ENCODE results near the gene BPIFB6.

The BPIFB6 gene

GRCh38 chr20:33002087-33002808 lies 29.2 kb upstream of the BPIFB6 start:
- DNase-seq (ENCODE audit: low spot score), result no peak

GRCh38 chr20:33004141-33004751 lies 27.2 kb upstream of the BPIFB6 start, which contains the start of gene SUN5:
Gene SUN5, minus strand, starts transcription at chr20:33004433. Its CDS starts 93 bp downstream, at chr20:33004340.
- DNase-seq (ENCODE audit: low spot score), result no peak

- peak; percentile 62 for DNase-seq (ENCODE audit: low spot score)
Observed at GRCh38 chr20:33005132-33005566, 26.3 kb upstream of the BPIFB6 start.

- no peak for DNase-seq (ENCODE audit: low spot score)
Observed at GRCh38 chr20:33005908-33006775, 25.3 kb upstream of the BPIFB6 start.

GRCh38 chr20:33006776-33007375 lies 24.6 kb upstream of the BPIFB6 start:
- DNase-seq (ENCODE audit: low spot score), result no peak

- DNase-seq (ENCODE audit: low spot score), result no peak
Observed at GRCh38 chr20:33007376-33008335, 23.8 kb upstream of the BPIFB6 start, which contains the start of gene BPIFB2. Gene BPIFB2, plus strand, starts transcription at chr20:33007704. Its CDS starts 871 bp downstream, at chr20:33008575.

- DNase-seq (ENCODE audit: low spot score), result no peak
Observed at GRCh38 chr20:33008336-33009213, 22.9 kb upstream of the BPIFB6 start.

- no peak for DNase-seq (ENCODE audit: low spot score)
Observed at GRCh38 chr20:33009214-33010132, 22.0 kb upstream of the BPIFB6 start.

- DNase-seq (ENCODE audit: low spot score), result no peak
Observed at GRCh38 chr20:33010133-33010504, 21.3 kb upstream of the BPIFB6 start.

GRCh38 chr20:33010674-33011449 lies 20.6 kb upstream of the BPIFB6 start:
- no peak for DNase-seq (ENCODE audit: low spot score)

GRCh38 chr20:33012327-33013189 lies 18.9 kb upstream of the BPIFB6 start:
- no peak for DNase-seq (ENCODE audit: low spot score)

GRCh38 chr20:33013701-33014326 lies 17.6 kb upstream of the BPIFB6 start:
- DNase-seq (ENCODE audit: low spot score), result no peak

GRCh38 chr20:33014336-33015113 lies 16.9 kb upstream of the BPIFB6 start:
- DNase-seq (ENCODE audit: low spot score), result no peak

- DNase-seq (ENCODE audit: low spot score), result no peak
Observed at GRCh38 chr20:33015114-33015484, 16.3 kb upstream of the BPIFB6 start.

GRCh38 chr20:33015700-33016580 lies 15.5 kb upstream of the BPIFB6 start:
- DNase-seq (ENCODE audit: low spot score), result no peak

Data from D341Med (cell line).